ENCODE results near the gene MAGI2. TPM values are rescaled to one million over a fixed set of nuclear protein-coding genes. Genes with fewer than 3 reads are reported as not detected.

The MAGI2 gene
- total RNA-seq, 1 experiment from 2014 or later, result 0.34 TPM

DNA sequence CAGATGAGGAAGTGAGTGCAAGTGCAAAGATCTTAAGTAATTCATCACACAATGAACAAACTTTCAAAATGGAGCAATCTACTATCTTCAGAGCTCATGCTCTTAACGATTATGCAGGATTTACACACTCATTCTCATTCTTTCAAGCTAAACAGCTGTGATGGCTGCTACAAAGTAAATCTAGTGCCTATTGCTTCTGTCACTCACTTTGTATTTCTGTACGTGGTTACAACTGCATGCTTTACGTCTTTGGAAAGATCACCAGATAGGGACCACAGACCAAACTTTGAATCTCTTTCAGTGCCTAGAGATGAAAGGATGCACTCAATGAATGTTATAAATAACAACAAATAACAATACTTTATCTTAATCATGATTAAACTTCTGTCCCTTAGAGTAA is 194.6 kb downstream of the MAGI2 start:
- DNase-seq (ENCODE audit: low read depth), result no peak

DNA sequence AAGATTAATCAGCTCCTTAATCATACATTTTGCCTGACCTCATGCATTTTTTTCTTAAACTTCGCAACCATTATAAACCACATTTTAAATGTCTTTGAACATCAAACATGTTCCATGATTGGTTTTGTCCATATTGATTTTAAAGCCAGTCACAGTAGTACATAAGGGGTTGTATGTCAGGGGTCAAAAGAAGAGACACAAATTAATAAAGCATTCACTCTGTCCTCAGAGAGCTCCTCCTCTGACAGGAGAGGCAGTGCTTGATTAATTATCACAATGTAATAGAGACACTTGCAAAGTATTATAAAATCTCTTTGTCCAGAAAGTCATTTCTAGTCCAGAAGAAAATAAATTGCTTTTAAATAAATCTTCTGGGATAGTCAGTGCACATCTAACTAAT is 195.5 kb downstream of the MAGI2 start:
- no peak for DNase-seq (ENCODE audit: low read depth)

DNA sequence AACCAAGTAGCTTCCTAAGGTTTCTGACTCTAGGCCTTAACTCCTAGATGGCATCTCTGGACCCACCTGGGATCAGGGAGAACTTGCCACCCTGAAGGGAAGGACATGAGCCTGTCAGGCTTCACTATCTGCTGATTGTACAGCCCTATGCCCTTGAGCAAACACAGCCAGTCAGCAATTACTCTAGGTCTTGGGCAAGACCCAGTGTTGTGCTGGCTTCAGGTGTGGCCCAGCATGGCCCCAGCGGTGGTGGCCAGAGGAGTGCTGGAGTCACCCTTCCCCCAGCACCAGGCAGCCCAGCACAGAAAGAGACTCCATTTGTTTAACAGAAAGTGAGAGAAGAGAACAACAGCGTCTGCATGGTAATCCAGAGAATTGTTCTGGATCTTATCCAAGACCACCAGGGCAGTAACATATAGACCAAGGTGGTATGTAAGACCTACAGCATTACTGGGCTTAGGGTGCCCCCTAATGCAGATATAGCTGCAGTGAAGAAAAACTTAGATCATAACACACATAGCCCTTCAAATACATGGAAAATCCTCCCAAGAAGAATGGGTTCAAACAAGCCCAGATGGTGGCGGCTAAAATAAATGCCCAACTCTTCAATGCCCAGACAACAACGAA is 207.7 kb downstream of the MAGI2 start:
- no peak for DNase-seq (ENCODE audit: low read depth)

DNA sequence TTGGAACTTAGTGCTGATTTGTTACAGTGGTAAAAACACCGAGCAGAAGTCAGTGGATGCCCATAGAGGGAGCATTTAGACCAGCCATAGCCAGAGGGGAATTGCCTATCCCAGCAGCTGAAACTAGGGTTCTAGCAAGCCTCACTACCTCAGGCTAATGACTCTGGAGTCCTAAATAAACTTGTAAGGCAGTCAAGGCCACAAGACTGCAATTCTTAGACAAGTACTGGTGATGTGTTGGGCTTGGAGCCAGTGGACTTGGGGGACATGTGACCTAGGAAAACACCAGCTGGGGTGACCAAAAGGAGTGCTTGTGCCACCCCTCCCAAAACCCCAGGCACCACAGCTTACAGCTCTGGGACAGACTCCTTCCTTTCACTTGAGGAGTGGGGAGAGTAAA is 209.0 kb downstream of the MAGI2 start:
- DNase-seq (ENCODE audit: low read depth), result no peak

DNA sequence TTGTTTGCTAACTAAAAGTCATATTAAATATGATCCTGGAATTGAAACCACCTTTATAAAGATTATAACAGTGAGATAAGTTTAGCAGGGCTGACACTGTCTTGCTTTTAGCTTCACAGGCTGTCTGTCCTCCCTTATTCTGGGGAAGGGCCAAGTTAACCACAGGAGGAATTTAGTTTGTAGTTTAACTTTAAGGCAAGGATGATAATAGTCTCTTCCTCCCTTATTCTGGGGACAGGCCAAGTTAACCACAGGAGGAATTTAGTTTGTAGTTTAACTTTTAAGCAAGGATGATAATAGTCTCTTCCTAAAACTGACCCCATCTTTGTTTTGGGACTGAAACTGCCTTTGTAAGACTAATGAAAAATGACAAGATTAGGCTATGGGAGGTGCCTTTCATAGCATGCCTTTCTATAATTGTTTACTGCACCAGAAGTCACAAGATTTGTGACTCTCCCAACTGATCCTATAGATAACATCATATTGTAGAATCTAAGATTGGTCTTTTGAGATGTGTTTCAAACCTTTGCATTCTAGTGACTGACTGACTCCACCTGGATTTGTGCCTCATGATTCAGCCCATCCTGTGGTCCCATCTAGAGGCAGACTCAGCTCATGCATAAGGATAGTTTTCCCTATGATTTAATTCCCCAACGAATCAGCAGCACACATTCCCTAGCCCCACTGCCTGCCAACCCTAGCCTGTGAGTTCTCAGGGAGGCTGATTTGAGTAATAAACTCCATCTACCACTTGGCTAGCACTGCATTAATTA is 212.0 kb downstream of the MAGI2 start:
- DNase-seq (ENCODE audit: low read depth), result no peak

- DNase-seq (ENCODE audit: low read depth), result no peak
Measured at GRCh38 chr7:79240413-79240812, 213.1 kb downstream of the MAGI2 start.

GRCh38 chr7:79236352-79237028 is 217.0 kb downstream of the MAGI2 start:
- DNase-seq (ENCODE audit: low read depth), result no peak

- DNase-seq (ENCODE audit: low read depth), result no peak
Measured at GRCh38 chr7:79227044-79227443, 226.4 kb downstream of the MAGI2 start.

- DNase-seq (ENCODE audit: low read depth), result no peak
Measured at GRCh38 chr7:79221211-79221610, 232.3 kb downstream of the MAGI2 start.

DNA sequence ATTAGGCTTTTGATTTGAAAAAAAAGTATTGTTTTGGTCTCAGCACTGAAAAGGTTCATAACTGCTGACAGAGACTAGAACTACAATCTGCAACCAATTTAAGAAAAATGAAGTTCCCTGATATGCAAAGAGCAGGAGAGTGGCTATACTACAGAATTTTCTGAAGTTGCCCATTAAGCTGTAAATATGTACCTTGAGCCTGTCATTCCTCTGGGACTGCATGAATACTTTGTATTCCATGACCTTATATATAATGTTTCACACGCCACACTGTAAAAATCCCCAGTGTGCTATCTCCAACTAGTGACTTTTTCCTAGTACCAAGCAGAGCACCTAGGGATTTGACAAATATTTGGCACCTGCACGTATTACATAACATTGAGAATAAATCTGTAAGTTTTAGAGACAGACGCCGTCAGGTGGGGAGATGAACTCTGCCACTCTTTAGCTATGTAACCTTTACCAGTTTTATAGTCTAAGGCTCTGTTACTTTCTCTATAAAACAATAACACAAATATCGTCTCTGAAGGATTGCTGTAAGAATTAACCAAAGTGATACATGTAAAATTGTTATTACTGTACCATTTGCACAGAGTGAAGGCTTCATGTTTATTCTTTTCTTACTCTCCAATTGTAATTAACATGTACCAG is 235.4 kb downstream of the MAGI2 start:
- no peak for DNase-seq (ENCODE audit: low read depth)

GRCh38 chr7:79217468-79217867 is 236.0 kb downstream of the MAGI2 start:
- DNase-seq (ENCODE audit: low read depth), result no peak

DNA sequence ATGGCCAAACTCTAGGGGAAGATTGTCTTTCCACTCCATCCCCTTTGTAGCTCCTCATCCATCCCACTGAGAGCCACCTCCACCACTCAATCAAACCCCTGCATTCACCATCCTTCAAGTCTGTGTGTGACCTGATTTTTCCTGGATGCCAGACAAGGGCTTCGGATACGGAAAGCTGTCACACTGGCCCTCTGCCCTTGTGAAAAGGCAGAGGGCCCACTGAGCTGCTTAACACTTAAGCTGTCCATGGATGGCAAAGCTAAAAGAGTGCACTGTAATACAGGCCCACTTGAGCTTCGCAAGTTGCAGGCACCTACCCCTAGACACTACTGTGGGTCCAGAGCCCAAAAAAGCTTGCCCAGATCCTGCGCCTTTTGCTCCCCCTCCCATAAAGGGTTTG is 237.2 kb downstream of the MAGI2 start:
- DNase-seq (ENCODE audit: low read depth), result no peak

DNA sequence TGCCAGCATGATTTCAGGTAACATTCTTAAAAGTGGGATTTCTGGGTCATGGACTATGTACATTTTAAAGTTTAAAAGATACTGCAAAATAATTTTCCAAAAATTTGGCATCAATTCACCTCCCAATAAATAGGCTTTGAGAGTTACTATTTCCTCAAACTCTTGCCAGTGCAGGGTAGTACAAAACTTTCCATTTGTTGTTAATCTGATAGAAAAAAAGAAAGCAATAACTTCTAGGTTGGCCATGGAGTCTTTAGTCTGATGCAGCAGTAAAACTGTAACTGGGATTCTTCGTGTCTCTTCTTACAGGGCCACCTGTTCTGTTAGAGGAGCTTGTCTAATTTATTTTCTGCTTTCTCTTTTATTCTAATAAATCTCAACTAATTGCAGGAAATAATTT is 241.1 kb downstream of the MAGI2 start:
- DNase-seq (ENCODE audit: low read depth), result no peak

- no peak for DNase-seq (ENCODE audit: low read depth)
Measured at GRCh38 chr7:79211724-79212123, 241.7 kb downstream of the MAGI2 start.

DNA sequence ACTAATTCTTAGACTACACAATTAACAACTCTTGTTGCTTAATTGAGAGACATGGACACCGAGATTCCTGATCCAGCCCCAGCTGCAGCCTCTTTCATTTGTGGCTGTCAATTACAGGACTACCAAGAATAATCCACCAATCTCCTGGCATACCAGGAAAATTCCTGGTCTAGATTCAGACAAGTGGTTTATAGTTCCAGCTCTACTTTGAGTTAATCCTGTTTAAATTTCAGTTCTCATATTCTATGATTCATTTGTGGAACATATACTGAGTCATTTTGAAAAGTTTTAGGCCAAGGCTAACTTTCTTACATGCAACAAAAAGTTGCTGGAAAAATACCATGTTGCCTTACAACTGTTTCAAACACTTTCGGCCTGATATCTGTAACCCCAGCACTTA is 253.5 kb downstream of the MAGI2 start:
- no peak for DNase-seq (ENCODE audit: low read depth)

GRCh38 chr7:79199266-79199665 is 254.2 kb downstream of the MAGI2 start:
- no peak for DNase-seq (ENCODE audit: low read depth)

DNA sequence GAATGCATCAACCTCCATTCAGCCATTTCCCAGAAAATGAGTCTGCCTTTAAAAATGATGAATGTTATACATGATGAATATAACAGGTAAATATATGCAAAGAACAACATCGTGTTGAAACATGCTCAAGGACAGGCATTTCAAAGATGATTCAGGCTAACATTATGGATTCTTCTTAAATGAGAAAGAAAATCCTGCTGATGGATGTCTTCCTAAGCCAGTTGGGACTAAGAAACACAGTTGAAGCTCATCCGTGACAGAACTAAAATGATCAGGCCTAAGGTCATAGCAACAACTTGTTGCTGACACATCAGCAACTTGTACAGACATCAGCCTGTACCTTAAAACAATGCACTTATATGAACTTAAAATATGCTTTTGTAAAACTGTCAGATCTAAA is 267.9 kb downstream of the MAGI2 start:
- no peak for DNase-seq (ENCODE audit: low read depth)

DNA sequence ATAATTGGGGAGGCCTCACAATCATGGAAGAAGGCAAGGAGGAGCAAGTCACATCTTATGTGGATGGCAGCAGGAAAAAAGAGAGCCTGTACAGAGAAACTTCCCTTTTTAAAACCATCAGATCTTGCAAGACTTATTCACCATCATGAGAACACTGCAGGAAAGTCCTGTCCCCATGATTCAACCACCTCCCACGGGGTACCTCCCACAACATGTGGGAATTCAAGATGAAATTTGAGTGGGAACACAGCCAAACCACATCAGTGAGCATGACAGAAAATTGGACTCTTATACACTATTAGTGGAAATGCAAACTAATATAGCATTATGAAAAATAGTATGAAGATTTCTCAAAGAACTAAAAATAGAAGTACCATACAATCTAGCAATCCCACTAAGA is 271.2 kb downstream of the MAGI2 start:
- no peak for DNase-seq (ENCODE audit: low read depth)

- no peak for DNase-seq (ENCODE audit: low read depth)
Measured at GRCh38 chr7:79180533-79180932, 272.9 kb downstream of the MAGI2 start.

DNA sequence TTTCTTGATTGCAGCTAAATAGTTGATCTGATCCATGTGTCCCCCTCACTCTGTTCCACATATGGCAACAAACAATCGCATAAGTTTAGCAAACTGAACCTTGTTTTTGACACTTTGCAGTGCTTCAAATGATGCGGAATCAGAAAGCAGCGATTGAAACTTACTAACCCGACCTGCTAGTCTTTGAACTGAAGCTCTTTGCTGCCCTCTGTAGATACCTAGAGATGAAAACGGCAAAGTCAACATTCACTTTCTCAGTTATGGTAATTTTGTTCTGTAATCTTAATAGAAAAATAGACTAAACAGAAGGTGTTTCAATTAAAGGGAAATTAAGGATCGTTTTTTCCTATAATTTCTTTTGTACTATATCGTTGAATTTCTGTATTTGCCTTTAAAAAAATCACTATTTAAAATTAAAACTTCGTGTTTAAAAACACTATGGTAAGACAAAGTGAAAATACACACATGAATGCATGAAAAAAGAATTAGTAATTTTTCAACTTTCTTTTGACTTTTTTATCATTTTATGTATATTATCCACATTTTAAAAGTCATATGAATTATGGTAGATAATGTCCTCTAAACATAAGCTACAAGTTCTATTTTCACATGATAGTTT is 276.5 kb downstream of the MAGI2 start:
- no peak for DNase-seq (ENCODE audit: low read depth)

DNA sequence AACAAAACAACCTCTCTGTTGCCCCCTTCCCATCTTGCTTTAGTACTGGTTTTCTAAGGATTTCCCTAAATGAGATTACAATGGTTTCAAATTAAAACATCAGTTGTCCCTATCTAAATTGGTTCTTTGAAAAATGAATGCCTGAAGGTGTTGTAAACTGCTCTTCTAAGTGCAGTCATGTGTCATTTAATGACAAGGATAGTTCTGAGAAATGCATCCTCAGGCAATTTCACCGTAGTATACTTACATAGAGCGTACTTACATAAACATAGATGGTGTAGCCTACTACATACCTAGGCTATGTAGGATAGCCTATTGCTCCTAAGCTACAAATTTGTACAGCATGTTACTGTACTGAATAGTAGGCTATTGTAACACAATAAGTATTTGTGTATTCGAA is 278.1 kb downstream of the MAGI2 start:
- no peak for DNase-seq (ENCODE audit: low read depth)

DNA sequence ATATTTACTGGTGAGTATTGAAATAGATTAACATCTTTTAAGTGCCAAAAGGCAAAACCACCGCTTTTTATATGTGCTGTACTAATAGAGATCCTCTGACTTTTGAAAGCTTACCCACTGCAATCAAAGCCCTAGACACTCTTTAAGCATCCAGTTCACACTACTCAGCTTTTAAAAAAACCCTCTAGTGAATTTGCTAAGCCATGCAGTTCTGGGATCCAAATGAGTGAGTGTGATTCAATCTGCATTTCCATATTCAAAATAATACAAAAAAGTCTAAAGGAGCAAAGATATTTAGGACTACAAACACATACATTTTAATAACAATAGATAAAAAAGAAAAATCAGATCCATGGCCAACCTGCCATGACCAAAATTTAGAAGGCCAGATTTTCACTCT is 288.2 kb downstream of the MAGI2 start:
- DNase-seq (ENCODE audit: low read depth), result no peak

Measured in Daoy (cell line).